Neural cell (in vitro differentiated cells): ENCODE results near the gene SCYL1. TPM values are rescaled to one million over a fixed set of nuclear protein-coding genes. Genes with fewer than 3 reads are reported as not detected.

ENCODE experiments used
- H2AFZ ChIP-seq: fragments of 200-600, 300-800 bp; sonication (generic), shearing (Covaris generic); 2 replicates; pipeline ENCODE4 v1.6.0; 2014; ENCODE audit warnings: low read depth, mild to moderate bottlenecking, antibody characterized with exemption, low read length, moderate library complexity
- H3F3A ChIP-seq: fragments of 200-600 bp; shearing (Covaris generic); 2 replicates; pipeline ENCODE4 v1.6.1; 2016; ENCODE audit warnings: mild to moderate bottlenecking, moderate library complexity, mixed read lengths, antibody characterized with exemption, low read length; ENCODE audit not compliant: insufficient read depth, poor library complexity, severe bottlenecking
- H3K27ac ChIP-seq: fragments of 200-600, 300-800 bp; sonication (generic), shearing (Covaris generic); 2 replicates; pipeline ENCODE4 v1.5.1; 2014; ENCODE audit warnings: mild to moderate bottlenecking, low read length, moderate library complexity
- H3K27me3 ChIP-seq: fragments of 300-800, 200-600 bp; sonication (generic), shearing (Covaris generic); 2 replicates; pipeline ENCODE4 v1.6.0; 2014; ENCODE audit warnings: mild to moderate bottlenecking, low read depth, low read length, moderate library complexity; ENCODE audit not compliant: insufficient read depth
- H3K36me3 ChIP-seq: fragments of 300-800, 200-600 bp; sonication (generic), shearing (Covaris generic); 2 replicates; pipeline ENCODE4 v1.5.1; 2014; ENCODE audit warnings: mild to moderate bottlenecking, antibody characterized with exemption, low read length, moderate library complexity; ENCODE audit not compliant: insufficient read depth
- H3K4me2 ChIP-seq: fragments of 300-800, 200-600 bp; sonication (generic), shearing (Covaris generic); 2 replicates; pipeline ENCODE4 v1.6.0; 2014; ENCODE audit warnings: mild to moderate bottlenecking, low read length
- H3K4me3 ChIP-seq: fragments of 300-800, 200-600 bp; sonication (generic), shearing (Covaris generic); 2 replicates; pipeline ENCODE4 v1.5.1; 2014; ENCODE audit warnings: mild to moderate bottlenecking, low read length, moderate library complexity
- H3K79me2 ChIP-seq: fragments of 200-600 bp; shearing (Covaris generic); replicated peaks from 2 replicates; pipeline ENCODE4 v1.6.0; 2014; ENCODE audit warnings: mild to moderate bottlenecking, low read length, moderate library complexity; ENCODE audit not compliant: insufficient read depth
- H3K9ac ChIP-seq: fragments of 300-800, 200-600 bp; sonication (generic), shearing (Covaris generic); 2 replicates; pipeline ENCODE4 v1.6.1; 2016; ENCODE audit warnings: mild to moderate bottlenecking, low read length, mixed read lengths
- H3K9me2 ChIP-seq: fragments of 200-600 bp; shearing (Covaris generic); 2 replicates; pipeline ENCODE4 v1.6.1; 2016; ENCODE audit warnings: mild to moderate bottlenecking, low read length, mixed read lengths; ENCODE audit not compliant: insufficient read depth
- H3K9me3 ChIP-seq: fragments of 200-600, 300-800 bp; sonication (generic), shearing (Covaris generic); 2 replicates; pipeline ENCODE4 v1.6.1; 2016; ENCODE audit warnings: mild to moderate bottlenecking, mixed run types, low read length, moderate library complexity, mixed read lengths
- H4K20me1 ChIP-seq: fragments of 200-600 bp; shearing (Covaris generic); 2 replicates; pipeline ENCODE4 v1.6.1; 2016; ENCODE audit warnings: mild to moderate bottlenecking, mixed run types; ENCODE audit not compliant: insufficient read depth
- CTCF ChIP-seq: fragments of 450-650 bp; IDR thresholded peaks from 2 replicates; pipeline ENCODE4 v1.5.1; 2014; ENCODE audit warnings: antibody characterized with exemption, mild to moderate bottlenecking, moderate library complexity; ENCODE audit not compliant: poor library complexity, severe bottlenecking
- EP300 ChIP-seq: fragments of 450-650 bp; conservative IDR thresholded peaks from 2 replicates; pipeline ENCODE4 v1.6.1; 2014; ENCODE audit warnings: antibody characterized with exemption, mild to moderate bottlenecking, moderate library complexity; ENCODE audit not compliant: poor library complexity, severe bottlenecking
- EZH2 ChIP-seq: fragments of 200-600, 300-800 bp; shearing (Covaris generic), sonication (generic); IDR thresholded peaks from 2 replicates; pipeline ENCODE4 v1.6.1; 2014; ENCODE audit warnings: antibody characterized with exemption, low read length, borderline replicate concordance, mild to moderate bottlenecking; ENCODE audit not compliant: insufficient read depth, poor library complexity, severe bottlenecking
- MXI1 ChIP-seq: fragments of 450-650 bp; conservative IDR thresholded peaks from 2 replicates; pipeline ENCODE4 v1.6.1; 2014; ENCODE audit warnings: antibody characterized with exemption, mild to moderate bottlenecking; ENCODE audit not compliant: poor library complexity, severe bottlenecking
- POLR2AphosphoS5 ChIP-seq: IDR thresholded peaks from 2 replicates; pipeline ENCODE4 v1.6.1; 2012
- RAD21 ChIP-seq: fragments of 450-650 bp; conservative IDR thresholded peaks from 2 replicates; pipeline ENCODE4 v1.6.1; 2014; ENCODE audit warnings: antibody characterized with exemption, mild to moderate bottlenecking, moderate library complexity
- REST ChIP-seq: IDR thresholded peaks from 2 replicates; pipeline ENCODE4 v1.6.1; 2012; ENCODE audit warnings: borderline replicate concordance
- SMC3 ChIP-seq: fragments of 450-650 bp; conservative IDR thresholded peaks from 2 replicates; pipeline ENCODE4 v1.6.1; 2014; ENCODE audit warnings: antibody characterized with exemption, mild to moderate bottlenecking, moderate library complexity; ENCODE audit not compliant: poor library complexity
- TAF1 ChIP-seq: IDR thresholded peaks from 2 replicates; pipeline ENCODE4 v1.6.1; 2012; ENCODE audit warnings: low read depth
- polyA plus RNA-seq: library from polyadenylated mRNA; depleted of rRNA; stranded (reverse); fragments of >200 nt; gene quantifications from 2 replicates; pipeline ENCODE4 v1.2.3, GENCODE V29; 2014

Gene SCYL1
- polyA plus RNA-seq, 1 donor from 2014 or later, result 48.3 TPM

GRCh38 chr11:65489706-65490320 lies 35.1 kb upstream of the SCYL1 start:
- Histone ChIP-seq H3K27me3 (no peaks in the 10 kb centered on the region), H3K36me3 (no peaks in the 10 kb centered on the region), H3F3A (peaks cover 23% of the 10 kb centered on the region), H3K9ac (peak overlapping the region; percentile 99), H2AFZ (no peak overlapping the region), H4K20me1 (no peaks in the 10 kb centered on the region), H3K79me2 (peaks cover 88% of the 10 kb centered on the region), H3K9me2 (no peaks in the 10 kb centered on the region), H3K4me3 (peak overlapping the region; percentile 73), H3K27ac (peak overlapping the region; percentile 100), H3K9me3 (no peaks in the 10 kb centered on the region), H3K4me2 (peak overlapping the region; percentile 96)
- TF ChIP-seq REST (peak; percentile 53), EP300 (no peak), MXI1 (no peak)

- Histone ChIP-seq H3K4me3 (no peak overlapping the region), H3K9me2 (no peaks in the 10 kb centered on the region), H3K27ac (peak overlapping the region; percentile 61), H2AFZ (no peak overlapping the region), H3K27me3 (no peaks in the 10 kb centered on the region), H3K79me2 (peaks cover 88% of the 10 kb centered on the region), H3K9me3 (no peaks in the 10 kb centered on the region), H4K20me1 (no peaks in the 10 kb centered on the region), H3F3A (peaks cover 23% of the 10 kb centered on the region), H3K4me2 (no peak overlapping the region), H3K36me3 (no peaks in the 10 kb centered on the region), H3K9ac (peak overlapping the region; percentile 47)
- TF ChIP-seq MXI1 (no peak), EP300 (no peak)
These were observed 33.8 kb upstream of the SCYL1 start for GRCh38 chr11:65491163-65491465.

- Histone ChIP-seq H3K27ac (peak overlapping the region; percentile 61), H3K9me3 (no peaks in the 10 kb centered on the region), H3K27me3 (no peaks in the 10 kb centered on the region), H2AFZ (no peak overlapping the region), H3K4me2 (no peak overlapping the region), H3K36me3 (no peaks in the 10 kb centered on the region), H3K9me2 (no peaks in the 10 kb centered on the region), H3F3A (peaks cover 23% of the 10 kb centered on the region), H3K9ac (peak overlapping the region; percentile 47), H3K4me3 (peak overlapping the region; percentile 32), H3K79me2 (peaks cover 88% of the 10 kb centered on the region), H4K20me1 (no peaks in the 10 kb centered on the region)
- TF ChIP-seq MXI1 (no peak), CTCF (no peak), RAD21 (no peak), EP300 (no peak), TAF1 (no peak), POLR2AphosphoS5 (no peak), REST (no peak), EZH2 (no peak), SMC3 (no peak)
These were observed 33.1 kb upstream of the SCYL1 start for GRCh38 chr11:65491614-65492386.
